Sigmoid colon (tissue), 4 donors: ENCODE results near the gene TXNDC11.

Experiments
- CTCF ChIP-seq, 4 experiments: fragments of 450-650 bp in 3 of 4; fragments of 200-600 bp in 1 of 4; IDR thresholded peaks; one replicate each; pipeline ENCODE4 v1.5.1; 2016 to 2019; ENCODE audit warnings: antibody characterized with exemption in 4 of 4, mild to moderate bottlenecking in 3 of 4, moderate library complexity in 2 of 4
- EP300 ChIP-seq, 4 donors: sonication (generic); formaldehyde crosslinking; IDR thresholded peaks; one replicate each; pipeline ENCODE4 v1.6.1; 2017; ENCODE audit warnings: antibody characterized with exemption in 4 of 4
- POLR2A ChIP-seq, 2 donors: fragments of 450-650 bp; IDR thresholded peaks; one replicate each; pipeline ENCODE4 v1.6.1; 2016; ENCODE audit warnings: antibody characterized with exemption in 2 of 2, mild to moderate bottlenecking in 2 of 2, moderate library complexity in 2 of 2
- POLR2AphosphoS5 ChIP-seq, 4 donors: sonication (generic); formaldehyde crosslinking; IDR thresholded peaks; one replicate each; pipeline ENCODE4 v1.6.1; 2017; ENCODE audit warnings: antibody characterized with exemption in 4 of 4

- TF ChIP-seq CTCF (IDR thresholded peaks at IDR 0.05), result no peak
- TF ChIP-seq EP300 (IDR thresholded peaks at IDR 0.05), result no peak
- no peak for TF ChIP-seq POLR2A (IDR thresholded peaks at IDR 0.05)
- TF ChIP-seq POLR2AphosphoS5 (IDR thresholded peaks at IDR 0.05), result no peak
Measured at GRCh38 chr16:11708421-11708820, 34.2 kb downstream of the TXNDC11 start.
